ENCODE results near the gene ADCY2. TPM values are rescaled to one million over a fixed set of nuclear protein-coding genes. Genes with fewer than 3 reads are reported as not detected.

ADCY2 gene
- total RNA-seq, 2 experiments from 2014 or later: not detected

DNA sequence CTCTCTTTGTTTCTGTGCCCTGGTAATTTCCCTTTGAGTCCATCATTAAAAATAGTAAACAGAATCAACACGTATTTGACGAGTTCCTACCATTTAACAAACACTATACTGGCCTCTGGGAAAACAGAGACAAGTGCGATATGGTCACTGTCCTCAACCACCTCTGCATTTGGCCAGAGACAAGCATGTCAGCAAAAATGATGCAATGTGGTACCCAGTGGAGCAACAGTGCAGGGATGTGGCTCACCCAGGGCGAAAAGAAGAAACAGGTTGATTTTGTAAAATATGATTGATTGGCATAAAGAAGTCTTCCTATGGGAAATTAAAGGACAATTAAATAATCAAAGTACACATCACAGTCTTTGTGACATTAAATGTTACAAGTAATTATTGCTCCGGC lies 355.9 kb downstream of the ADCY2 start:
- Mint-ChIP-seq H3K4me1 (no peaks in the 10 kb centered on the region), H3K36me3 (ENCODE audit: low read depth) (no peaks in the 10 kb centered on the region), H3K4me3 (no peak overlapping the region), H3K27ac (no peak overlapping the region), H3K9me3 (no peaks in the 10 kb centered on the region), H3K27me3 (peaks cover 15% of the 10 kb centered on the region)
- DNase-seq: no peak
- ChIA-PET POLR2A (no interaction called here), CTCF (no interaction called here)

DNA sequence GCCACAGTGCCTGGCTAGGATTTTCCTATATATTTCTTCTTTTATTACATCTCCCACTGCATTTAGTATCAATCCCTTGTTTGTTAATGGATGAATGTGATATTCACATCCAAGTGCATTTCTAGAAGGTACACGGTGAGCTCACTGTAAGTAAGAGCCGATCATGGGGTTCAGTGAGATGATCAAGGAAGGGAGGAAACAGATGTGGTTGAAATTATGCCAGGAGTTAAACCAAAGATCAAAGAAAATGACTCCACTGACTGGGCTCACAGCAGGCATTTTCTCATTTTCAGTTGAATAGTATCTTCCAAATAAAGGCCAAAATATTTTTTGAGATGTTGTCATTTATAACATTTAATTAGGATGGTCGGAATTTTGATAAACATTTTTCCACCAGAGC lies 357.2 kb downstream of the ADCY2 start:
- POLR2A ChIA-PET: no interaction called here
- H3K9me3 Mint-ChIP-seq: no peaks in the 10 kb centered on the region
- H3K4me1 Mint-ChIP-seq: no peaks in the 10 kb centered on the region

DNA sequence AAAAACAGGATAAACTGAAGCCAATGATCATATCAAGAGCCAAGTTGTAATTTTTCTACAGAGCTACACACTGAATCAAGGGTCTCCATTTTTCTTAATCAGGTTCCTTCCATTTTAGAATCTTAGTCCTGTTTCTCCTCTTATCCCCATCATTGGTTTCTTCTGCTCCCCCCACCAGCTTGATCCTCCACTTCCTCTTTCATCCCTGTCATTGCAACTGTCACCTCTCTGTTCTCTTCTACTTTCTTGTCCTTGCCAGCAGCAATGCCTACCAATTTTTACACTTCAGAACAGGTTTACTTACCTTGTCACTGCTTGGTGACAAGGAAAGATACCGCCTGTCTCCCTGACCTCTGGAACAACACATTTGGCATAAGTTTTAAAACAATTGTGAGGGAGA lies 357.7 kb downstream of the ADCY2 start:
- H3K4me3 Mint-ChIP-seq: no peak overlapping the region
- POLR2A ChIA-PET: no interaction called here
- peaks cover 16% of the 10 kb centered on the region for H3K27me3 Mint-ChIP-seq
- no peaks in the 10 kb centered on the region for H3K4me1 Mint-ChIP-seq
- no peaks in the 10 kb centered on the region for H3K36me3 Mint-ChIP-seq (ENCODE audit: low read depth)
- DNase-seq: no peak
- CTCF ChIA-PET: no interaction called here
- H3K9me3 Mint-ChIP-seq: no peaks in the 10 kb centered on the region
- no peak overlapping the region for H3K27ac Mint-ChIP-seq

More for the DNA sequence above, 357.2 kb downstream of the ADCY2 start:
- H3K36me3 Mint-ChIP-seq (ENCODE audit: low read depth): no peaks in the 10 kb centered on the region
- no peak for DNase-seq
- no peak overlapping the region for H3K27ac Mint-ChIP-seq
- peaks cover 15% of the 10 kb centered on the region for H3K27me3 Mint-ChIP-seq
- no peak overlapping the region for H3K4me3 Mint-ChIP-seq
- CTCF ChIA-PET: no interaction called here

DNA sequence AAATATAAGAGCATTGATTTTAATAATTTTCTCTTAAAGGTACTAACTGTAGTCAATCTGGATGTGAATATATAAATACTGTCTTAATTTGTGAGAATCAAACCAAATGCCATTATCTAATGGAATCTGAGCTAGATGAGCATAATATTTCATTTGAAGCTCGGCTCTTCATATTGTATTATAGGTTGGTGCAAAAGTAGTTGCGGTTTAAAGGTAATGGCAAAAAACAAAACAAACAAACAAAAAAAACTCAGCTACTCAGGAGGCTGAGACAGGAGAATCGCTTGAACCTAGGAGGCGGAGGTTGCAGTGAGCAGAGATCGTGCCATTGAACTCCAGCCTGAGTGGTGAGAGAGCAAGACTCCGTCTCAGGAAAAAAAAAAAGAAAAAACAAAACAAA lies 358.6 kb downstream of the ADCY2 start:
- no peak for DNase-seq
- no peak overlapping the region for H3K4me3 Mint-ChIP-seq
- H3K27ac Mint-ChIP-seq: no peak overlapping the region
- ChIA-PET CTCF (interaction anchor here (0.9 to 1.3 kb wide), 2 partner anchors 8 to 12 kb away, joined by 3 to 4 read pairs; no protein-coding TSS in a partner anchor), POLR2A (no interaction called here)
- H3K36me3 Mint-ChIP-seq (ENCODE audit: low read depth): no peaks in the 10 kb centered on the region
- H3K27me3 Mint-ChIP-seq: peaks cover 17% of the 10 kb centered on the region
- H3K4me1 Mint-ChIP-seq: no peaks in the 10 kb centered on the region
- no peaks in the 10 kb centered on the region for H3K9me3 Mint-ChIP-seq

DNA sequence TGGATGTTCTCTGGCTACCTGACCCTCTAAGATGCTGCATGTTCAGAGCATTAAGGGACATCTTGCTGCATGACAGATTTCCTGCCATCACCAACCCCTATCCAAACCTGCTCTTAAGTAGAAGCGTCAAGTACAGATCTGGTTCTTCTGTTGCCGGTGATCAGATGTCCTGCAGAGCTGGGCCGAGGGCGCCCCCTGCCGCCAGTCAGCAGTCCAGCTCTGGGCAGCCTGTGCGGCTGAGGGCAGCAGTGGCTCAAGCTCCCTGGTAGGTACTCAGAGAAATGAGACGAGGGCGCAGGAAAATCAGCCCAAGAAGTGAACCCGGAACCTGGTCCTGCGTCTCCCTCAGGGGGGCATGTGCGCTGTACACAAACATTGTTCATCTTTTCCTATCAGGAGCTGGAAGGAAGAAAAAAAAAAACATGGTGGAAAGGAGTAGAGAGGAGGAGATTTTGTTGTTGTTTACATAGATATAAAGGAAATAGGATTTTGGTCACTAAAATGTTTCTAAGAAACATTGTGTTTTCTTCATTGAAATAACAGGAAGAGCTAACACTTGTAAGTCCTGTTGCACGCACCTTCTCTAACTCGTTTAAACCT lies 359.2 kb downstream of the ADCY2 start:
- no peak overlapping the region for H3K4me3 Mint-ChIP-seq
- H3K27me3 Mint-ChIP-seq: peaks cover 17% of the 10 kb centered on the region
- H3K27ac Mint-ChIP-seq: no peak overlapping the region
- no peaks in the 10 kb centered on the region for H3K9me3 Mint-ChIP-seq
- ChIA-PET POLR2A (no interaction called here), CTCF (interaction anchor here (0.5 to 1.3 kb wide), 4 partner anchors 9 to 1767 kb away, joined by 3 to 4 read pairs (median 4); no protein-coding TSS in a partner anchor)
- H3K4me1 Mint-ChIP-seq: no peaks in the 10 kb centered on the region
- peak; percentile 40 for DNase-seq
- H3K36me3 Mint-ChIP-seq (ENCODE audit: low read depth): no peaks in the 10 kb centered on the region

DNA sequence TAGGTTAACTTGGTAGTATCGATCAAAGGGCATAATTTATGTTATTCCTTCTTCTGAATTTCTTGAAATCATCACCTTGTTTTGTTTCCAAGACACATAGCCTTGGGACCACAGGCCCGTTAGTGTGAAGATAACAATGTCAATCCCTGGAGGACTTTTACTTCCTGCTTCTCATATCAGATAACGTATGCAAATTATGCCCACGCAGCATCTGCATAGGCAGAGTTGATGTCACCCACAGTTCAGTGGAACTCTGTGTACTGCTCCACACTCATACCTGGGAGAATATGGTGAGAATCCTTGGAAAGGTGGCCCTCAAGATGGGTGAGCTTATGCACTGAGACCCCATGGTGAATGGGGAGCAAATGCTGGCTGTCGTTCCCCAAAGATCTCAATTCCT lies 360.0 kb downstream of the ADCY2 start:
- CTCF ChIA-PET: interaction anchor here (1.0 to 1.3 kb wide), 2 partner anchors 10 to 16 kb away, joined by 3 read pairs; no protein-coding TSS in a partner anchor
- H3K4me1 Mint-ChIP-seq: no peaks in the 10 kb centered on the region
- H3K27me3 Mint-ChIP-seq: peaks cover 18% of the 10 kb centered on the region
- POLR2A ChIA-PET: no interaction called here
- H3K36me3 Mint-ChIP-seq (ENCODE audit: low read depth): no peaks in the 10 kb centered on the region
- no peak overlapping the region for H3K27ac Mint-ChIP-seq
- H3K4me3 Mint-ChIP-seq: no peak overlapping the region
- no peaks in the 10 kb centered on the region for H3K9me3 Mint-ChIP-seq
- no peak for DNase-seq

DNA sequence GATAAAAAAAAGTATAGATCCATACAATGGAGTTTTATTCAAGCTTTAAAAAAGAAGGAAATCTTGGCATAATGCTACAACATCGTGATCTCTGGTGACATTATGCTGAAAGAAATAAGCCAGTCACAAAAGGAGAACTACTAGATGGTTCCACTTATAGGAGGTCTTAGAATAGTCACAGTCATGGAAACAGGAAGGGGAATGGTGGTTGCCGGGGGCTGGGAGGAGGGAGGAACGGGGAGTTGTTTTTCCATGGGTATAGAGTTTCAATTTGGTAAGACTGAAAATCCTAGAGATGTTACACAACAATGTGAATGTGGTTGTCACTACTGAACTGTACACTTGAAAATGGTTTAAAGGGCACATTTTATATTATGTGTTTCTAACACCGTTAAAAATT lies 360.5 kb downstream of the ADCY2 start:
- H3K9me3 Mint-ChIP-seq: no peaks in the 10 kb centered on the region
- no peaks in the 10 kb centered on the region for H3K4me1 Mint-ChIP-seq
- CTCF ChIA-PET: no interaction called here
- no peaks in the 10 kb centered on the region for H3K36me3 Mint-ChIP-seq (ENCODE audit: low read depth)
- POLR2A ChIA-PET: no interaction called here
- no peak overlapping the region for H3K27ac Mint-ChIP-seq
- DNase-seq: no peak
- peaks cover 18% of the 10 kb centered on the region for H3K27me3 Mint-ChIP-seq
- H3K4me3 Mint-ChIP-seq: no peak overlapping the region

DNA sequence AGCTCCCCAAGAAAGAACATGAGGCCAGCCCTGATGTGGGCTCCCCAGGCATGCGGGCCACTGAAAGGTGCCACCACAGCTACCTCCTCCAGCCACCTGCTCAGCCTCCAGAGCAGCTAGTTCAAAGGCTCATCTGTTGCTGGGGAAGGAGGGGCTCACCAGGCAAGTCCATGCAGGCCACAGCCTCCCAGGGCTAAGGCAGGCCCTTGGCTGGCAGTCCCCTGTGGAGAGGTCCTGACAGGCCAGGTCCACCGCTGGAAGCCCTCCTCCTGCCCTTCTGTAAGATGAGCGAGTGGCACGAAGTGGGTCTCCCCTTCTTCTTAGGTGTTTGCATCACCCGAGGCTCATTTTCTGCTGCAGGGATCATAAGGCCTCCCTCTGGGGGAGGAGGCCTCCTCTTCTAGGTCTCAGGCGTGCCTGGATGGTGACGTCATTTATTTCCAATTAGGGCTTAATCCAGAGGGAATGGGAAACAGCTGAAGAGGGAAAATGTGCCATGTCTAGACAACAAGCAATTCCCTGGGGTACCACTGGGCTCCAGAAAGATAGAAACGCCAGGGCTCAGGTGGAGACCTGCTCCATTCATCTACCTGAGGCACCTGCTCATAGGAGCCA lies 363.4 kb downstream of the ADCY2 start:
- H3K4me1 Mint-ChIP-seq: no peaks in the 10 kb centered on the region
- H3K9me3 Mint-ChIP-seq: no peaks in the 10 kb centered on the region
- ChIA-PET CTCF (no interaction called here), POLR2A (no interaction called here)
- peaks cover 6% of the 10 kb centered on the region for H3K27me3 Mint-ChIP-seq
- no peak for DNase-seq
- no peak overlapping the region for H3K27ac Mint-ChIP-seq
- no peak overlapping the region for H3K4me3 Mint-ChIP-seq
- H3K36me3 Mint-ChIP-seq (ENCODE audit: low read depth): no peaks in the 10 kb centered on the region

DNA sequence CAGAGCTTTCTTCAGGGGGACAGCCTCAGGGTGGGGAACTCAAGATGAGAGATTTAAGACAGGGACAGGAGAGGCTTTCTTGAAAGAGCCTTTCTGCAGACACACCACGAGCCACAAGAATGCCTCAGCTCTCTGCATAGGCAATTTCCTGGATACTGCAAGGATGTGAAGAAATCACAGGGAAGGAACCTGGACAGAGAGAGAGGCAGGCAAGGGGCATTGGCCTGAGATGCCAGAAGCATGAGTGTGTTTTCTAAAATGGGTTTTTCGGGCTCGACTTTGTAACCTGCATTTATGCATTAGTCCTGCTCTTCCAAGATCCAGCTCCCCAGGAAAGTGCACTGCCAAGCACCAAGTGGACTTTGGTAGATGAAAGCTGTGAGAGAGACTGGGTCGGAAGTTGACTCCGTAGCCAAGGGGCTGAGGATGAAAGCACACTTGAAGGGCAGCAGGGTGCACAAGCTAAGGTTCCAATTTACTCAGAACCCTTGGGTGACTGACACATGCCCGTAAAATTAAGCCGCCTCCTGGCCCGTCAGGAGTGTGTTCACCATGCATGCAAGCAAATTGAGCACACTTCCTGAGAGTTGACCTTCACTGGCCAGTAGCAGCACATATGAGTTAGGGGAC lies 364.1 kb downstream of the ADCY2 start:
- CTCF ChIA-PET: no interaction called here
- H3K9me3 Mint-ChIP-seq: no peaks in the 10 kb centered on the region
- H3K27me3 Mint-ChIP-seq: peaks cover 9% of the 10 kb centered on the region

DNA sequence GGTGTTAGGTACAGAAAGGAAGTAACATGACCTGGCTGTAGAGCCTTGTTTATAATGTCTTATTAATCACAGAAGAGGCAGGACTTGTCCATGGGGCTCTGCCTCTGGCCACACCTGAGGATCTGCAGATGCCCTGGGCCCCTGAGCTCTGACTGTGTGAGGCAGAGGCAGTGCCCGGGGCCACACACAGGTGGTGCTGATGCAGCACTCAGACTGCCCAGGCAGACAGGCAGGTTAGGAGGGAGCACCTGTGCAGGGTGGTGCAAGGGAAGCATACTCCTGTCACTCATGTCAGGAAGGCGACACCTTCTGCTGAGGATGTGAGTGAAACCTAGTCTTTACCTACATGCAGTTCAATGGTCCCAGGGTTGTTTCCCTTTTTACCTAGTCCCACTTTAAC lies 366.3 kb downstream of the ADCY2 start:
- Mint-ChIP-seq H3K36me3 (ENCODE audit: low read depth) (no peaks in the 10 kb centered on the region), H3K9me3 (no peaks in the 10 kb centered on the region), H3K4me1 (no peaks in the 10 kb centered on the region), H3K27ac (no peak overlapping the region), H3K27me3 (peaks cover 16% of the 10 kb centered on the region), H3K4me3 (no peak overlapping the region)
- CTCF ChIA-PET: no interaction called here
- POLR2A ChIA-PET: no interaction called here
- DNase-seq: no peak

More for the DNA sequence above, 364.1 kb downstream of the ADCY2 start:
- H3K36me3 Mint-ChIP-seq (ENCODE audit: low read depth): no peaks in the 10 kb centered on the region
- H3K4me1 Mint-ChIP-seq: no peaks in the 10 kb centered on the region
- DNase-seq: no peak
- H3K4me3 Mint-ChIP-seq: no peak overlapping the region
- POLR2A ChIA-PET: no interaction called here
- no peak overlapping the region for H3K27ac Mint-ChIP-seq

DNA sequence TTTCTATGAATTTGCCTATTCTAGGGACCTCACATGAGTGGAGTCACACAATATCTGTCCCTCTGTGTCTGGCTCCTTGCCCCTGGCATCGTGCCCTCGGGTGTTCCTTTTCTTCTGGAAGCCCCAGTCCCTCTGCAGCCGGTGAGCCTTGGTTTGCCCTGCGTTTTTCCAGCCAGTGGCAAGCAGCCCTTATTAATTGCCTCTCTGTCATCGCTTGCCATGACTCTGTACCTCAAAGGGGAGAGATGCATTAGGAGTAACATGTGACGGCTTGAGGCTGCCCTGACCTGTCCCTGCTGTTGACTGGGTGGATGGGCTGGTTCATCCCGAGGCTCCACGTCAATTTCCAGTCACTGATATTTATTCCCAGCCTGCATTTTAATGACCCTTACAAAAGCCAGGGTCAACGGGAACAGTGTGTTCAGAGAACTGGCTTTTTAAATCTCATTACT lies 367.7 kb downstream of the ADCY2 start:
- peaks cover 14% of the 10 kb centered on the region for H3K27me3 Mint-ChIP-seq

DNA sequence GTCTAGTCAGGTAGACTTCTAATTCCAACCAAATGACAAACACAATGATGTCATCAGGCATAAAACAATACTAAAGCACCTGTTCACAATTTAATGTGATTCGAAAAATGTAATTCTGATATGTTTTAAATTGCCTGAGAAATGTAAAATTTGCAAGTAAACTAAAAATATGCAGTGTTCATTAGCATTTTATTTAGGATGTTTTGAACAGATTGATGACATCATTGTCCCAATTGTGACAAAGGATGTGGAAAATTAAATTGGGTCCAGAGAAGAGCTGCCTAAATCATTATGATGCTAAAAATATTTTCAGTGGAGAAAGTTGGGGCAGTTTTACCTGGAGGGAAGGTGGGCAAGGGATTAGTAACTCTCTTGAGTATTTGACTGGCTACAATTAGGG lies 368.5 kb downstream of the ADCY2 start:
- Mint-ChIP-seq H3K9me3 (no peaks in the 10 kb centered on the region), H3K27ac (no peak overlapping the region), H3K27me3 (peaks cover 13% of the 10 kb centered on the region), H3K4me3 (no peak overlapping the region), H3K36me3 (ENCODE audit: low read depth) (no peaks in the 10 kb centered on the region), H3K4me1 (no peaks in the 10 kb centered on the region)
- CTCF ChIA-PET: no interaction called here
- no peak for DNase-seq
- POLR2A ChIA-PET: no interaction called here

More for the DNA sequence above, 367.7 kb downstream of the ADCY2 start:
- no peak overlapping the region for H3K4me3 Mint-ChIP-seq
- H3K36me3 Mint-ChIP-seq (ENCODE audit: low read depth): no peaks in the 10 kb centered on the region
- H3K9me3 Mint-ChIP-seq: no peaks in the 10 kb centered on the region
- no peak overlapping the region for H3K27ac Mint-ChIP-seq
- no peaks in the 10 kb centered on the region for H3K4me1 Mint-ChIP-seq
- DNase-seq: no peak
- CTCF ChIA-PET: no interaction called here
- POLR2A ChIA-PET: no interaction called here

DNA sequence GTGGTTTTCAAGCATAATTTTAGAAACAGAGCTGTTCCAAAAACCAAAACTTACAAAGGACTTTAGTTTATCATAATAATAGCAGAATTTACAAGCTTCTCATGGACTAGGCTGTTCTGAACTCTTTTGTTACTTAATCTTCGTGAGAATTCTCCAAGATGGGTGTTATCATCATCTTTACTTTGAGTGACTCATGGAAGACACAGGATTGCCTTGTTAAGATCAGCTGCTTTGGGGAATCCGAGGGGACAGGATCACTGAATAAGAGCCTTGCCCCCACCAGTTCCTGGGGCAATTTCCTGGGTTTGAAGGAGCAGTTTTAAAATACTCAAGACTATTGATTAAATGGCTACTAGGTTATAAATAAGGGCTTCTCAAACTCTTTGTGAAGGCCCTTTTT lies 374.5 kb downstream of the ADCY2 start:
- no peaks in the 10 kb centered on the region for H3K9me3 Mint-ChIP-seq
- CTCF ChIA-PET: no interaction called here
- no peaks in the 10 kb centered on the region for H3K4me1 Mint-ChIP-seq
- H3K36me3 Mint-ChIP-seq (ENCODE audit: low read depth): no peaks in the 10 kb centered on the region
- H3K27me3 Mint-ChIP-seq: peaks cover 20% of the 10 kb centered on the region
- H3K27ac Mint-ChIP-seq: no peak overlapping the region
- DNase-seq: no peak
- POLR2A ChIA-PET: no interaction called here
- no peak overlapping the region for H3K4me3 Mint-ChIP-seq

All from activated CD4-positive, alpha-beta T cell treated with anti-CD3 and anti-CD28 coated beads, Interleukin-2, amount 10 ng/mL, durations not matched to agents 7 days and 5 days (primary cell).